Spinal cord (tissue), 10 donors: ENCODE measurements around the gene COL25A1. TPM values are rescaled to one million over a fixed set of nuclear protein-coding genes. Genes with fewer than 3 reads are reported as not detected.

ENCODE experiments used
- DNase-seq, 6 donors: peaks; one replicate each; pipeline versions ENCODE4 v3.0.0 to v3.0.0-alpha.2; 2013 to 2015; ENCODE audit warnings: low spot score in 6 of 6, low read depth in 4 of 6
- H3K27ac ChIP-seq: one replicate; pipeline ENCODE4 v1.5.1; 2013; ENCODE audit warnings: low read depth, low read length, control low read depth
- H3K27me3 ChIP-seq: one replicate; pipeline ENCODE4 v1.6.1; 2013; ENCODE audit warnings: low read length; ENCODE audit not compliant: control insufficient read depth, insufficient read depth
- H3K36me3 ChIP-seq: one replicate; pipeline ENCODE4 v1.6.1; 2013; ENCODE audit warnings: low read length; ENCODE audit not compliant: control insufficient read depth, insufficient read depth
- H3K4me1 ChIP-seq: one replicate; pipeline ENCODE4 v1.6.1; 2013; ENCODE audit warnings: low read length; ENCODE audit not compliant: control insufficient read depth, insufficient read depth
- H3K4me3 ChIP-seq: one replicate; pipeline ENCODE4 v1.5.1; 2013; ENCODE audit warnings: low read depth, low read length, control low read depth
- H3K9me3 ChIP-seq: one replicate; pipeline ENCODE4 v1.6.1; 2013; ENCODE audit warnings: low read length; ENCODE audit not compliant: control insufficient read depth, insufficient read depth
- WGBS: methylation state at CpG from one replicate; pipeline ENCODE4 v1.1.5; 2013; ENCODE audit warnings: missing lambda C conversion rate; ENCODE audit not compliant: insufficient coverage; 5-methylcytosine and 5-hydroxymethylcytosine counted together
- polyA plus RNA-seq, 2 donors: library from polyadenylated mRNA; unstranded; fragments of 120-200 nt; gene quantifications; one replicate each; pipeline ENCODE4 v1.2.1, GENCODE V29; 2013; ENCODE audit not compliant: insufficient read length in 2 of 2
- total RNA-seq, 2 donors: library from RNA; depleted of rRNA in 1 of 2; stranded (reverse); fragments of 120-200 nt in 1 of 2; fragments of >200 nt in 1 of 2; gene quantifications; one replicate each; pipeline versions ENCODE4 v1.2.3 to v1.2.4, GENCODE V29; 2013 to 2014
- donor health status: healthy.

COL25A1 gene
- total and polyA plus RNA-seq, 4 donors, result 9.3 to 33.6 (median 13.4) TPM

DNA sequence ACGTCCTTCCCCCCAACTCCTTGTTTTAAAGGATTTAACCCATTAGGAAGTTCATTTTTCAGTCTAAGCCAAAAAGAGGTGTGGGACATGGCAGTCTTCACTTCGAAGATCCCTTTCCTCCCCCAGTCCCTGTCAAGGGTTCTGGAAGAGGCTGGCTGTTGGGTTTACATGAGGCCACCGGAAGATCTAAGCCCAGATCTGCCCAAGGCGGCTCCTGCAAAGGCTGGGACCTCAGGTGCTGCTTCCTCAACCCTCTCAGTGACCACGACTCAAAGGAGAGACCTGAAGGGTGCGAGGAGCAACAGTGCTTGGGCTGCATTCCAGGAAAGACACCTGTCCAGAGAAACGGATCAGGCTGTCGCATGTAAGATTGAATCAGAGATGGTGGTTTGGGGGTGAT lies 516.1 kb downstream of the COL25A1 start:
- H3K36me3 ChIP-seq, result no peaks in the 10 kb centered on the region
- WGBS, result 91% methylated on average over 7 of the region's 8 CpGs
- H3K4me3 ChIP-seq, result no peak overlapping the region
- no peaks in the 10 kb centered on the region for H3K9me3 ChIP-seq
- no peaks in the 10 kb centered on the region for H3K4me1 ChIP-seq
- DNase-seq, result no peak
- no peak overlapping the region for H3K27ac ChIP-seq
- H3K27me3 ChIP-seq, result no peaks in the 10 kb centered on the region

DNA sequence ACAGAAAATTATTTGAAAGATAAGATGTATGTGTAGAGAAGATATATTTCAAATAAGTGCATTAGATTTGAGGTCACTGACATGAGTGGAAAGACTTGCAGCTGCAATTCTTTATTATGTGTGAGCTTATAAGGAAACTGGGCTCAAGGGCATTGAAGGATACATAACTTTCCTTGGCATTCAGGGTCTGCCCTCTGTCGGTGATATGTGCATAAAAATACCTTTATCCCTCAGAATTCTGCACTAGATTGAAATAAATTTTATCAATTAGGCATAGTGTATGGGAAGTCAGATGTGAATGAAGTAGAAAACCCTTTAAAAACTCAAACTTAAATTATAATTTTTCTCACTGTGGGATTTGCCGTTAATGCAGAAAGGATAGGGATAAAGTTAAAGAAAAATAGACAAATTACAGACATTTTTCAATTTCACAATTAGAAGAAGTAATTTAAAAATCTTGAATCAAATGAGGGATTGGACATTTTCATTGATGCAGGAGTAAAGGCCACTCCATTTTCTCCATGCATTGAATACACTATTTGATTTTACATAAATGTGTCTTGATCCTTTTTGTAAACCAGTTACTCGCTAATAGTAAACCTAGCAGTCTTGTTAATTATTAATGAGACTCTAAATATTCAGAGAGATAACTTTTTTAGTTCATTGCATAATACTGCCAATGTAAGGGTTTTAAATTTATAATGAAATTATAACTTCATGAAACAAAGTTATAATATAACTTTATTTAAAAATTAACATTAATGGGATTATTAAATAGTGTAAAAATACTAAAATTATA lies 518.6 kb downstream of the COL25A1 start:
- H3K4me1 ChIP-seq, result no peaks in the 10 kb centered on the region
- H3K27ac ChIP-seq, result no peak overlapping the region
- no CpG with 5 or more reads among the region's 3 CpGs for WGBS
- H3K9me3 ChIP-seq, result no peaks in the 10 kb centered on the region
- H3K36me3 ChIP-seq, result no peaks in the 10 kb centered on the region
- H3K27me3 ChIP-seq, result no peaks in the 10 kb centered on the region
- no peak overlapping the region for H3K4me3 ChIP-seq
- DNase-seq, result peak in 1 of 6 donors; percentile 54

DNA sequence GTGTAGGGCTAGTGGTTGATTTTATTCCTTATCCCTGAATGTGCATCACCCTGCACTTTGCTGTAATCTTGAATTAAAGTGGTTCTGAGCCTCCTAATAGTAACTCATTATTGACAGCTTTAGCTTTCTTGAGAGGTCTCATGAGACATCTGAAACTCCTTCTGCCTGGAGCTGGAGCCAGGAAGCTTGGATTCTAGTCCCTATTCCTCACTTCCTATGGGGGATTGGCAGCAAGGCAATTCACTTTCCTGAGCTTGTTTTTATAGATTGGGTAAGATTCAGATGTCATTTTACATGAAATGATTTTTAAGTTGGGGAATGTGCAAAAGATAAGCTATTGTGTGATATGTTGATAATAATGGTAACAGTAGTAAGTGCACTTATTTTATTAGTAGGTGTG lies 522.5 kb downstream of the COL25A1 start:
- Histone ChIP-seq H3K9me3 (no peaks in the 10 kb centered on the region), H3K4me3 (no peak overlapping the region), H3K27me3 (no peaks in the 10 kb centered on the region), H3K4me1 (peaks cover 5% of the 10 kb centered on the region), H3K27ac (no peak overlapping the region), H3K36me3 (no peaks in the 10 kb centered on the region)
- peak in 1 of 6 donors; percentile 41 for DNase-seq

- peaks cover 5% of the 10 kb centered on the region for H3K4me1 ChIP-seq
- no peaks in the 10 kb centered on the region for H3K27me3 ChIP-seq
- no peaks in the 10 kb centered on the region for H3K36me3 ChIP-seq
- no peak overlapping the region for H3K4me3 ChIP-seq
- H3K27ac ChIP-seq, result no peak overlapping the region
- H3K9me3 ChIP-seq, result no peaks in the 10 kb centered on the region
- DNase-seq, result no peak
- no CpG with 5 or more reads among the region's 2 CpGs for WGBS
These were observed 525.1 kb downstream of the COL25A1 start for GRCh38 chr4:108777388-108777787.

GRCh38 chr4:108775921-108776320 lies 526.5 kb downstream of the COL25A1 start:
- Histone ChIP-seq H3K9me3 (no peaks in the 10 kb centered on the region), H3K36me3 (no peaks in the 10 kb centered on the region), H3K27me3 (no peaks in the 10 kb centered on the region), H3K4me3 (no peak overlapping the region), H3K4me1 (peaks cover 5% of the 10 kb centered on the region), H3K27ac (no peak overlapping the region)
- 92% methylated on average over 5 of the region's 5 CpGs for WGBS
- no peak for DNase-seq

DNA sequence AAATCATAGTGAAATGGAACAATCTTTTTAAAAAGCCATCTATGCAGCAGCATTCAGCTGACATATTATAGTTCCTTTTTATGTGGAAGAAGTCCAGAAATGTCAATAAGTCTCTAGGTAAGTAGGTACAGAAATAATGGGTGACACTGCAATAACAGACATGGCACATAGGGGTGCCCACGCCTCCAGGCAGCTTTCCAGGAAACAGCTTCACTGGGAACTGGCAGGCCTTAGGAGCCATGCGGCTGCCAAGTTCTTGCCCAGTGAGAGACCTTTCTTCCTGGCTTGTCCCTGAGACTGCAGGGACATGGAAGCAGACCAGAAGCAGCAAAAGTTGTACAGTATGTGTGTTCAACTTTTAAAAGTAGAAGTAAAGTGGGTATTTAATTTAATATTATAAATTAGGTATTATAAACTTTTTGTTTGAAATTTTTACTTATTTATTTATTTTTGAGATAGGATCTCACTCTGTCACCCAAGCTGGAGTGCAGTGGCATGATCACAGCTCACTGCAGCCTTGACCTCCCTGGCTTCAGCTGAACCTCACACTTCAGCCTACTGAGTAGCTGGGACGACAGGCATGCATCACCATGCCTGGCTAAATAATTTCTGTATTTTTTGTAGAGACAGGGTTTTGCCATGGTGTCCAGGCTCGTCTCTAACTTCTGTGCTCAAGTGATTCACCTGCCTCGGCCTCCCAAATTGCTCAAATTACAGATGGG lies 527.5 kb downstream of the COL25A1 start:
- DNase-seq, result peak in 3 of 6 donors; percentile 24 to 79 (median 42)
- no peak overlapping the region for H3K4me3 ChIP-seq
- H3K27ac ChIP-seq, result no peak overlapping the region
- peaks cover 5% of the 10 kb centered on the region for H3K4me1 ChIP-seq
- no peaks in the 10 kb centered on the region for H3K9me3 ChIP-seq
- 63% methylated on average over 5 of the region's 5 CpGs for WGBS
- H3K27me3 ChIP-seq, result no peaks in the 10 kb centered on the region
- H3K36me3 ChIP-seq, result no peaks in the 10 kb centered on the region

DNA sequence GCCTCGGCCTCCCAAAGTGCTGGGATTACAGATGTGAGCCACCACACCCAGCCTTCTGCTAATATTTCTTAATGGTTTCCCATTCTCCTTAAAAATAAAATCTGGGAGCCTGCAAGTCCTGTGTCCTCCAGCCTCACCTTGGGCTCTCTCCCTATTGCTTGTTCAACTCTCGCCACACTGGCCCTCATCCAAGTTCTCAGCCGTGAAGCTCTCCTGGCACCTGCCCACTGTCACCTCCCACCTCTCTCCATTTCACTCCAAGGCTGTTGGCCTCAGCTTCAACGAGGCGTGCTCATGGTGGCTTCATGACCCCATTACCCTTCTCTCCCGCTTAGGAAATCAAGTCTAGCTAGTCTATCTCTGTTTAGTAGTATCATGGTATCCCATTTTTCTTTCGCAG lies 530.1 kb downstream of the COL25A1 start:
- Histone ChIP-seq H3K4me1 (peaks cover 5% of the 10 kb centered on the region), H3K36me3 (no peaks in the 10 kb centered on the region), H3K9me3 (no peaks in the 10 kb centered on the region), H3K4me3 (no peak overlapping the region), H3K27me3 (no peaks in the 10 kb centered on the region), H3K27ac (no peak overlapping the region)
- 96% methylated on average over 6 of the region's 7 CpGs for WGBS
- DNase-seq, result no peak

DNA sequence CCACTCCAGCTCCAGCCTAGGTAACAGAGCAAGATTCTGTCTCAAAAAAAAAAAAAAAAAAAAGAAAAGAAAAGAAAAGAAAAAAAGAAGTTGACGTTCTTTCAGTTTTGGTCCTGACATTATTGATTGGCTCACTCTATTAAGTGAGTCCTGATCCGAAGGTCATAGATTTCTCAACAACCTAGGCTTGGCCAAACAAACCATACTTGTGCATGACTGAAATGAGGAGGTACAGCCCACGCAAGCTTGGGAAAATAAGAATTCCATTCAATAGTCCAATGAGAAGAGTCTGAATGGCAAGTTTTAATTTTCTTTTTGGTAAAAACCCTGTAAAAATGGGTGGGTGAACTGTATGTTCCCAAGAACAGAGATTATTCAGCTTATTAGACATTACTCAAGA lies 536.4 kb downstream of the COL25A1 start:
- H3K9me3 ChIP-seq, result no peaks in the 10 kb centered on the region
- H3K4me1 ChIP-seq, result peaks cover 7% of the 10 kb centered on the region
- WGBS, result no CpG with 5 or more reads among the region's 3 CpGs

GRCh38 chr4:108763986-108764385 lies 538.5 kb downstream of the COL25A1 start:
- H3K27me3 ChIP-seq, result peaks cover 6% of the 10 kb centered on the region
- H3K4me1 ChIP-seq, result peaks cover 7% of the 10 kb centered on the region
- no CpG with 5 or more reads among the region's 4 CpGs for WGBS
- no peaks in the 10 kb centered on the region for H3K36me3 ChIP-seq
- no peak for DNase-seq
- no peak overlapping the region for H3K4me3 ChIP-seq
- H3K27ac ChIP-seq, result no peak overlapping the region
- no peaks in the 10 kb centered on the region for H3K9me3 ChIP-seq

More for the DNA sequence above, 536.4 kb downstream of the COL25A1 start:
- Histone ChIP-seq H3K36me3 (no peaks in the 10 kb centered on the region), H3K4me3 (no peak overlapping the region), H3K27me3 (peaks cover 6% of the 10 kb centered on the region), H3K27ac (no peak overlapping the region)
- DNase-seq, result no peak

GRCh38 chr4:108763226-108763593 lies 539.2 kb downstream of the COL25A1 start:
- H3K4me3 ChIP-seq, result peak overlapping the region; percentile 59
- H3K27ac ChIP-seq, result no peak overlapping the region
- no peaks in the 10 kb centered on the region for H3K9me3 ChIP-seq
- peaks cover 6% of the 10 kb centered on the region for H3K27me3 ChIP-seq
- H3K36me3 ChIP-seq, result no peaks in the 10 kb centered on the region
- no peak for DNase-seq
- H3K4me1 ChIP-seq, result peaks cover 7% of the 10 kb centered on the region
- WGBS, result 58% methylated on average over 2 of the region's 11 CpGs
